ENCODE data around the gene PRR12.

PRR12 gene

DNA sequence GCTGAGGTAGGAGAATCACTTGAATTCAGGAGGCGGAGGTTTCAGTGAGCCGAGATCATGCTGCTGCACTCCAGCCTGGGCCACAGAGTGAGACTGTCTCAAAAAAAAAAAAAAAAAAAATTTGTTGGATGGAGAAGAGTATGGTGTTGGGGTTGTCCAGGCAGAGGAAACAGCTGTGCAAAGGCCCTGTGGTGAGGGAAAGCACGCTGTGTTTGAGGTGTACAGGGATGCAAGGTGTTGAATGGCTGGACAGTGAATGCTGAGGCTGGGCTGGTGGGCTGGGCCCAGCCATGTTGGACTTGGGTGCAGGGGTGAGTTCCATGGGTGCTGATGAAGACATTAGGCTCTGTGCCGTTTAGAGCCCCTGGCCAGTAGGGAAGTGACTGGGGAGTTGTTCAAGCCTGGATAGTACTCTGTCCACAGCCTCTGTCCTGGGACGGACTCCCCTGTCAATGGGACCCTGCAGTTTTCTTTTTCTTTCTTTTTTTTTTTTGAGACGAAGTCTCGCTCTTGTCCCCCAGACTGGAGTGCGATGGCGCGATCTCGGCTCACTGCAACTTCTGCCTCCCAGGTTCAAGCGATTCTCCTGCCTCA lies 18.6 kb downstream of the PRR12 start:
- TF ChIP-seq, protein P1, sequence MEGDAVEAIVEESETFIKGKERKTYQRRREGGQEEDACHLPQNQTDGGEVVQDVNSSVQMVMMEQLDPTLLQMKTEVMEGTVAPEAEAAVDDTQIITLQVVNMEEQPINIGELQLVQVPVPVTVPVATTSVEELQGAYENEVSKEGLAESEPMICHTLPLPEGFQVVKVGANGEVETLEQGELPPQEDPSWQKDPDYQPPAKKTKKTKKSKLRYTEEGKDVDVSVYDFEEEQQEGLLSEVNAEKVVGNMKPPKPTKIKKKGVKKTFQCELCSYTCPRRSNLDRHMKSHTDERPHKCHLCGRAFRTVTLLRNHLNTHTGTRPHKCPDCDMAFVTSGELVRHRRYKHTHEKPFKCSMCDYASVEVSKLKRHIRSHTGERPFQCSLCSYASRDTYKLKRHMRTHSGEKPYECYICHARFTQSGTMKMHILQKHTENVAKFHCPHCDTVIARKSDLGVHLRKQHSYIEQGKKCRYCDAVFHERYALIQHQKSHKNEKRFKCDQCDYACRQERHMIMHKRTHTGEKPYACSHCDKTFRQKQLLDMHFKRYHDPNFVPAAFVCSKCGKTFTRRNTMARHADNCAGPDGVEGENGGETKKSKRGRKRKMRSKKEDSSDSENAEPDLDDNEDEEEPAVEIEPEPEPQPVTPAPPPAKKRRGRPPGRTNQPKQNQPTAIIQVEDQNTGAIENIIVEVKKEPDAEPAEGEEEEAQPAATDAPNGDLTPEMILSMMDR (IDR thresholded peaks at IDR 0.05) = no peak
- no peak overlapping the region for H2AFZ ChIP-seq
- no peak overlapping the region for H3K27ac ChIP-seq
- peaks cover 84% of the 10 kb centered on the region for H3K79me2 ChIP-seq
- H3K27me3 ChIP-seq (ENCODE audit: control insufficient read depth, insufficient read depth, low read length) = no peaks in the 10 kb centered on the region
- no peak overlapping the region for H3K4me3 ChIP-seq (ENCODE audit: low read depth, low read length)
- no peaks in the 10 kb centered on the region for H3K4me1 ChIP-seq
- H3K9ac ChIP-seq = no peak overlapping the region
- H3K9me3 ChIP-seq (ENCODE audit: control insufficient read depth, low read length) = no peaks in the 10 kb centered on the region
- no peak overlapping the region for H3K4me2 ChIP-seq (ENCODE audit: low read length)
- no peaks in the 10 kb centered on the region for H3K36me3 ChIP-seq (ENCODE audit: control insufficient read depth, insufficient read depth, low read length)

DNA sequence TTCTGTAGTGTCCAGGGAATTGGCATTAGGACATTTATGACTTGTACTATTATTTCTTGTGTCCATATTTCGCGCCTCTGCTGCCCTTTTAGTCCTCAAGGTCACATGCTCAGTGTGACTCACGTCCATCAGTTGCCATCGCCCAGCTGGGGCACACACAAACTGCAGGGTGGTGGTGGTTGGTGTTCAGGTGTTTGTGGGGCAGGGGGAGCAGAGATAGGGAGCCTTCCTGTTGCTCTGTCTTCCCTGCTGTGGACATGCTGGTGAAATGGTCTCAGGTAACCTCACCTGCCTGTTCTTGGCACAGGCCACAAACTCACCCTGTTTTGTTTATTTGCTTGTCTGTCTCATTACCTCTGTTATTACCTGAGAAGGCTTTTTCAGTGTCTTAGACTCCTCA lies 22.4 kb downstream of the PRR12 start:
- H3K79me2 ChIP-seq = peaks cover 64% of the 10 kb centered on the region
- H3K36me3 ChIP-seq (ENCODE audit: control insufficient read depth, insufficient read depth, low read length) = no peaks in the 10 kb centered on the region
- no peaks in the 10 kb centered on the region for H3K4me1 ChIP-seq
- no peak overlapping the region for H3K9ac ChIP-seq
- no peak overlapping the region for H3K27ac ChIP-seq
- H2AFZ ChIP-seq = no peak overlapping the region
- no peak overlapping the region for H3K4me2 ChIP-seq (ENCODE audit: low read length)
- no peaks in the 10 kb centered on the region for H3K9me3 ChIP-seq (ENCODE audit: control insufficient read depth, low read length)
- H3K27me3 ChIP-seq (ENCODE audit: control insufficient read depth, insufficient read depth, low read length) = no peaks in the 10 kb centered on the region
- TF ChIP-seq, protein P1 (IDR thresholded peaks at IDR 0.05) = no peak
- no peak overlapping the region for H3K4me3 ChIP-seq (ENCODE audit: low read depth, low read length)

GRCh38 chr19:49614096-49614833 lies 23.3 kb downstream of the PRR12 start:
- Histone ChIP-seq H2AFZ (no peak overlapping the region), H3K4me3 (ENCODE audit: low read depth, low read length) (no peak overlapping the region), H3K4me2 (ENCODE audit: low read length) (no peak overlapping the region), H3K36me3 (ENCODE audit: control insufficient read depth, insufficient read depth, low read length) (no peaks in the 10 kb centered on the region), H3K27ac (no peak overlapping the region), H3K4me1 (no peaks in the 10 kb centered on the region), H3K79me2 (peaks cover 55% of the 10 kb centered on the region), H3K9me3 (ENCODE audit: control insufficient read depth, low read length) (no peaks in the 10 kb centered on the region), H3K9ac (no peak overlapping the region), H3K27me3 (ENCODE audit: control insufficient read depth, insufficient read depth, low read length) (no peaks in the 10 kb centered on the region)
- TF ChIP-seq, protein P1 (IDR thresholded peaks at IDR 0.05) = no peak

DNA sequence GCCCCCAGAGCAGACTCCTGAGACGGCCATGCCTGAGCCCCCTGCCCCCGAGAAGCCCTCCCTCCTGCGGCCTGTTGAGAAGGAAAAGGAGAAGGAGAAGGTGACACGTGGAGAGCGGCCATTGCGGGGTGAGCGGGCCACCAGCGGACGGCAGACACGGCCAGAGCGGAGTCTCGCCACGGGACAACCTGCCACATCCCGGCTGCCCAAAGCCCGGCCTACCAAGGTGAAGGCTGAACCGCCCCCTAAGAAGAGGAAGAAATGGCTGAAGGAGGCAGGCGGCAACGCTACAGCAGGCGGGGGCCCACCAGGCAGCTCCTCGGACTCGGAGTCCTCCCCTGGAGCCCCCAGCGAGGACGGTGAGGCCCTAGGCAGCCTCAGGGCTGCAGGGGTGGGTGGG lies 24.9 kb downstream of the PRR12 start:
- Histone ChIP-seq H3K4me3 (ENCODE audit: low read depth, low read length) (no peak overlapping the region), H3K4me1 (no peaks in the 10 kb centered on the region), H3K9ac (no peak overlapping the region), H3K4me2 (ENCODE audit: low read length) (no peak overlapping the region), H2AFZ (no peak overlapping the region), H3K79me2 (peaks cover 49% of the 10 kb centered on the region), H3K27me3 (ENCODE audit: control insufficient read depth, insufficient read depth, low read length) (no peaks in the 10 kb centered on the region), H3K9me3 (ENCODE audit: control insufficient read depth, low read length) (no peaks in the 10 kb centered on the region), H3K27ac (no peak overlapping the region), H3K36me3 (ENCODE audit: control insufficient read depth, insufficient read depth, low read length) (no peaks in the 10 kb centered on the region)
- TF ChIP-seq, protein P1 (IDR thresholded peaks at IDR 0.05) = no peak

- no peak overlapping the region for H3K4me3 ChIP-seq (ENCODE audit: low read depth, low read length)
- peaks cover 44% of the 10 kb centered on the region for H3K79me2 ChIP-seq
- no peaks in the 10 kb centered on the region for H3K36me3 ChIP-seq (ENCODE audit: control insufficient read depth, insufficient read depth, low read length)
- H3K9ac ChIP-seq = no peak overlapping the region
- H2AFZ ChIP-seq = no peak overlapping the region
- TF ChIP-seq, protein P1 (IDR thresholded peaks at IDR 0.05) = no peak
- H3K27ac ChIP-seq = no peak overlapping the region
- no peaks in the 10 kb centered on the region for H3K9me3 ChIP-seq (ENCODE audit: control insufficient read depth, low read length)
- H3K4me1 ChIP-seq = no peaks in the 10 kb centered on the region
- no peaks in the 10 kb centered on the region for H3K27me3 ChIP-seq (ENCODE audit: control insufficient read depth, insufficient read depth, low read length)
- no peak overlapping the region for H3K4me2 ChIP-seq (ENCODE audit: low read length)
Measured at GRCh38 chr19:49616532-49616931, 25.6 kb downstream of the PRR12 start.

All from parathyroid adenoma (tissue), 2 donors.